ENCODE measurements around the gene PMM2. TPM values are rescaled to one million over a fixed set of nuclear protein-coding genes. Genes with fewer than 3 reads are reported as not detected.

PMM2 gene
- total RNA-seq, 1 experiment from 2014 or later, result 36.3 TPM

DNA sequence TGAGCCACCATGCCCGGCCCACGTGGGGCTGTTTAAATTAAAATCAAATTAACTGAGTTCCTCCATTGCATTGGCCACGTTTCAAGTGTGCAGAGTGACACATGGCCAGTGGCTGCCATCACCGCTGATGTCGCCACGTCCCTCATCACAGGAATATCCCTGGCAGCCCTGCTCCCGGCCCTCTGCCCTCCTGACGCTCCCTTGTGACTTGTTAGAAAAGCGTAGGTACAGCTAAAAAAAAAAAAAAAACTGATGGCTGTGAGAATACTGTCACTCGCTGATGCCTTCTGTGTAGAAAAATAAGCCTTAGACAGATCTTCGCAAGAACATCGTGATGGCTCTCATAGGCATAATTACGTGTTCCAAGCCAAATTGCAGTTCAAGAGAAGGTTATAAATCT is 49.5 kb downstream of the PMM2 start:
- in situ Hi-C loops (cut with HindIII; ENCODE audit: low sequenced_read_pairs), result no loop called here
- DNase-seq (ENCODE audit: low spot score), result no peak

DNA sequence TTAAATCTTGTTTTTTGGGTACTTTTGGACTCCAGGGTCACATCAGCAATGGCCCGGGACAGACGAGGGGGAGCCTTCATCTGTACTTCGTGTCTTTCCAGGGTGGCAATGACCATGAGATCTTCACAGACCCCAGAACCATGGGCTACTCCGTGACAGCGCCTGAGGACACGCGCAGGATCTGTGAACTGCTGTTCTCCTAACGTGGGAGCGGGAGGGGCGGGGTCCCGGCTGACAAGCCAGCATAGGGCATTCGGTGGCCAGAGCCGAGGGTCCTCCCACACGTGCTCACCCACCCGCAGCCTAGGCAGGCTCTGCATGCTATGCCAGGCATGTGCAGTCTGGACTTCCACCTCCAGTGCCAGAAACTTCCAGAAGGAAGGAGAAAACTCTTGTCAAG is 50.0 kb downstream of the PMM2 start:
- in situ Hi-C loops (cut with HindIII; ENCODE audit: low sequenced_read_pairs), result no loop called here
- DNase-seq (ENCODE audit: low spot score), result no peak

DNA sequence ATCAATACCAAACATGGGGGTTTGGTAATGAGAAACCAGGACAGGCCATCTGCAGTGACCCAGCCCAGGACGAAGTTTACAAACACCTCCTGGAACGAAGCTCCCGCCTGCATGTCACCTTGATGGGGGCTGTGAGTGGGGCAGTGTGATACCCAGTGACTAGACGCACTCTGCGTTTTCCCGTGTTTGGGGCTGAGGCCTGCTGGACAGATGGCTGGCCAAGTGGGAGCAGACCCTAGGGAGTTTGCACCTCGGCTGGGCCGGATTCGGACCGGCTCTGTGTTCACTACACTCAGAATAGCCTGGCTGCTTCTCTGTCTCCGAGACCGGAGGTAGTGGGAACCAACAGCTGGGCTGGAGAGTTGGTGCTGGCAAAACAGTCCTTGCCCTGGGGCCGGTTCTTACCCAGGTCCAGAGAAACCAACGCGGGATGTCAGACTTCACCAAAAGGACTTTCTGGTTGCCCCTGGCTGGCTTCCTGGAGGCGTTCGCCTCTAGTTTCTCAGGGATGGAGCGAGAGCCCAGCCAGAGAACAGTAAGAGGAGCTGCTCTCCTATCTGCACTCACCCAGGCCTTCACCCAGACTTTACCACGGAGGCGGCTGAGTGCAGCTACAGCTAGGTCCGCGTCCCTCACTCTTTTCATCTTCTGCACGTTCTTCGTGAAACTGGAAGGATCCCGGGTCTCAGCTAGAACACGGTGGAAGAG is 50.7 kb downstream of the PMM2 start:
- in situ Hi-C loops (cut with HindIII; ENCODE audit: low sequenced_read_pairs), result no loop called here
- no peak for DNase-seq (ENCODE audit: low spot score)

DNA sequence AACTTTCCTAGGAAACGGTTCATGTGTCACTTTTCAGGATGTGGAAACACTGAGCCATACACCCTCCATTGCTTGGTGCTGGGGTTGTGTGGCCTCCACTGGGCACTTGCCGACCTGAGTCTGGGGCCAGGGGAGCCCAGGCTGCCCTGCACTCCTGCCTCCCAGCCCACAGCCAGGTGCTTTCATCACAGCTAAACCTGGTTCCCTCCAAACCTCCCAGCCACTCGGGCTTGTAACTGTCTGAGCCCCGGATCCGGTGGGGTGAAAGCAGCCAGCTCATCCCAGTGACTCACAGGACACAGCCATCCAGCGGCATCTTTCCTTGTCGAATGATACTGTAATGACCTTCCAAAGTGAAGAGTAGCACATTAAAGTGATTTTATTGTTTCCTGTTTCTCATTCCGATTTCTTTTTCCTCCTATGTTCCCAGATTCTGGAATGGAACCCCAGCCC is 51.3 kb downstream of the PMM2 start:
- in situ Hi-C loops (cut with HindIII; ENCODE audit: low sequenced_read_pairs), result no loop called here
- DNase-seq (ENCODE audit: low spot score), result no peak

DNA sequence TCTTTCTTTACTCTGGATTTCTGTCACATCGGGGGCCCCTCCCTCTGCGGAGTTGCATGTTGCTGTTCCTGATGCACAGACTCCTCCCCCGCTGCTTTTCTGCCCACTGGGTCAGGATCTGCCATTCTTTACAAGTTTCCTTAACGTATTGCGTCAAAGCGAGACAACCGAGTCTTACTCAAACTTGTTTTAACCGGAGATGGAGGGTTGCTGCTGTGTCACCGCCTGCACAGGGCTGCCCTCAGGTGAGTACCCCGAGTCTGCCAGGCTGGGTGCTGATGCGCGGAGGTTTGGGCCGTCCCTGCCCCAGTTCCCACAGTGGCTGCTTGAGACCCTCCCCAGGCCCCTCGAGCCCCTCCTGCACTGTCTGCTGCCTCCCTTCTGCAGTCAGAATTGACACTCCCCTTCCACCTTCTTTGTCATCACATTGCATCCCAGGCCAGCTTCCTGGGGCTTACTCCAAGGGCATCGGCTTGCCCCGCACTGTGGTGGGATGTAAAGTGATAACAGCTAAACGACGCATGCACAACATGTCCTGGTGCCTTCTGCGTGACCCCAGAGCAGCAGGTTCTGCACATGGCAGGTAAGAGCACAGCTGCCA is 51.9 kb downstream of the PMM2 start:
- in situ Hi-C loops (cut with HindIII; ENCODE audit: low sequenced_read_pairs), result no loop called here
- DNase-seq (ENCODE audit: low spot score), result no peak

DNA sequence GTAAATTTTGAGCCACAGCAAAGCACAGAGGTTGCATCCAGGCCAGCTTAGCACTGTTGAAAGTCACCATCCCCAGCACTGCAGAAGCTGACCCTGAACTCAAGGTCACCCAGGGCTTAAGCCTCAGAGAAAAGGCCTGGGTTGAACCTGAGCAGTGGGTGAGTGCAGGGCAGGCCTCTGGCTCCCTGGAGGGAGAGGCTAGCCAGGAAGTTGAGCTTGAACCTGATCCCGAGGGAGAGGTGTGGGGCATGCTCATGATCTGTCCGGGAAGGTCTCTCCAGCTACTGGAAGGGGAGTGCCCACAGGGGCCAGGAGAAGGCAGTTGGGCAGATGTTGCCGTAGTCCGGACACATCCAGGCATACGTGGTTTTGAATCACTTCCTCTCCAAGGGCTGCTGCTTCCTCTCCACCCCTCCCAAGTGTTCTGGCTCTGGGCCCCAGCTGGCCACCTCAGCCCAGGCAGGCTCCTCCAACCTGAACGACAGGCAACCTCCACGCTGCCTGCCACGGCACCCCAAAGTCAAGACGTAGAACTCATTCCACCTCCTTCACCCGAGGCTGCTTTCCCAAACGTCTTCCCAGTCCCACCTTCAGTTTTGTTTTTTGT is 52.7 kb downstream of the PMM2 start:
- no peak for DNase-seq (ENCODE audit: low spot score)
- in situ Hi-C loops (cut with HindIII; ENCODE audit: low sequenced_read_pairs), result no loop called here

DNA sequence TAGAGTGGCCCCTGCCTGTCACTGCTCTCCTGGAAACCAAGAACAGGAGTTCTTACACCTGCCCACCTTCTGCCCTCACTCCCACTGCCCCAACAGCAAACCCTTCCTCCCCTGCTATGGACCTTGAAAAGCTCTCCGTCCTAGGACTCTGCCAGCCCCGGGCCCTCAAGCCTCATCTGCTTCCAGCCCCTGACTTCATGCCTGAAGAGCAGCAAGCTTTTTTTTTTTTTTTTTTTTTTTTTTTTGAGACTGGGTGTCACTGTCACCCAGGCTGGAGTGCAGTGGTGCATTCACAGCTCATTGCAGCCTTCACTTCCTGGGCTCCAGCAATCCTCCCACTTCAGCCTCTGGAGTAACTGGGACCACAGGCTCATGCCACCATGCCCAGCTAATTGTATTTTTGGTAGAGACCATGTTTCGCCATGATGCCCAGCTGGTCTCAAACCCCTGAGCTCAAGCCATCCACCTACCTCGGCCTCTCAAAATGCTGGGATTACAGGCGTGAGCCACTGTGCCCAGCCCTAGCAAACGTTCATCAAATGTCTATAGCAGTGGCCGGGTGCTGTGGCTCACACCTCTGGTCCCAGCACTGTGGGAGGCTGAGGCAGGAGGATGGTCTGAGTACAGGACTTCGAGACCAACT is 54.2 kb downstream of the PMM2 start:
- in situ Hi-C loops (cut with HindIII; ENCODE audit: low sequenced_read_pairs), result no loop called here

DNA sequence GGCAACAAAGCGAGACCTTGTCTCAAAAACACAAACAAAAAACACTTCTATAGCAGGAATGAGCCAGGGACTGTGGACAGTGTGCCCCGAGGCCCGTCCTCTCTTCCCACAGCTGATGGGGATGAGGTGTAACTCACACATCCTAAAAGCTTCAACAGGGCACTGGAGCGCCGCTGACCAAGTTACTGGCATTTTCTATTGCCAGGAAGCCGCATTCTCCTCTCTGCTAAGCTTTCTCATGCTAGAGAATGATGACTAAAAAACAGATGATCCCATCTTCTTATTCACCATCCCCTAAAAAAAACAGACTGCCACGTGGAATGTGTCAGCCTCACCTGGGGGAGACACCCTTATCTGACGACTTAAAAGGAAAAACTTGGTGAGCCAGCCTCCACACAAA is 54.9 kb downstream of the PMM2 start:
- in situ Hi-C loops (cut with HindIII; ENCODE audit: low sequenced_read_pairs), result no loop called here
- no peak for DNase-seq (ENCODE audit: low spot score)

More for the DNA sequence above, 54.2 kb downstream of the PMM2 start:
- no peak for DNase-seq (ENCODE audit: low spot score)

DNA sequence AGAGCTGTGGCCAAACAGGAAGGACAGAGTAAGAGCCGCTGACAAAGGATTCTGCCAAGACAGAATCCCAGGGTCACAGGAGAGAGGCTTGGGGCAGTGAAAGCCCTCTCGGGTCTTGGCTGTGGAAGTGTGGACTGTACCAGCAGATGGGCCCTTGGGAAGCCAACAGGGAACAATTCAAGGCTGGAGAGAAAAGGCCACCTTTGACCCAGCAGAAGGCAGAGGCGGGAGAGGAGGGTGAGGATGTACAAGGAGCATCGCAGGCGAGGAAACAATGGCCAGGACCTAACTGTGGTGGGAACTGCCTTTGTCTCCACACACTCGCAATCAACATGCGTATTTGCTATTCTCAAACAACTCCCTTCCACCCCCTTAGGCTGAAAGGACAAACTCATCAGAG is 55.5 kb downstream of the PMM2 start:
- DNase-seq (ENCODE audit: low spot score), result no peak
- in situ Hi-C loops (cut with HindIII; ENCODE audit: low sequenced_read_pairs), result no loop called here

DNA sequence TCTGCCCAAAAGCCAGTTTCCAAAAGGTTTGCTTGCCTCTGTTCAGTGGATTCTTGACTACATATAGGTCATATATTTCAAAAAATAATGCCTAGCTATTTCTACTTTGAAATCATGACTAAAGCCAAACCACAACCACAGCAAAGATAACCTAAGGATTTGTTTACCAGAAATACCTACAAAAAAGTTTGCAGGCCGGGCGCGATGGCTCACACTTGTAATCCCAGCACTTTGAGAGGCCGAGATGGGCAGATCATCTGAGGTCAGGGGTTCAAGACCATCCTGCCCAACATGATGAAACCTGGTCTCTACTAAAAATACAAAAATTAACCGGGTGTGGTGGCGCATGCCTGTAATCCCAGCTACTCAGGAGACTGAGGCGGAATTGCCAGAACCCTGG is 56.0 kb downstream of the PMM2 start:
- in situ Hi-C loops (cut with HindIII; ENCODE audit: low sequenced_read_pairs), result no loop called here
- no peak for DNase-seq (ENCODE audit: low spot score)

DNA sequence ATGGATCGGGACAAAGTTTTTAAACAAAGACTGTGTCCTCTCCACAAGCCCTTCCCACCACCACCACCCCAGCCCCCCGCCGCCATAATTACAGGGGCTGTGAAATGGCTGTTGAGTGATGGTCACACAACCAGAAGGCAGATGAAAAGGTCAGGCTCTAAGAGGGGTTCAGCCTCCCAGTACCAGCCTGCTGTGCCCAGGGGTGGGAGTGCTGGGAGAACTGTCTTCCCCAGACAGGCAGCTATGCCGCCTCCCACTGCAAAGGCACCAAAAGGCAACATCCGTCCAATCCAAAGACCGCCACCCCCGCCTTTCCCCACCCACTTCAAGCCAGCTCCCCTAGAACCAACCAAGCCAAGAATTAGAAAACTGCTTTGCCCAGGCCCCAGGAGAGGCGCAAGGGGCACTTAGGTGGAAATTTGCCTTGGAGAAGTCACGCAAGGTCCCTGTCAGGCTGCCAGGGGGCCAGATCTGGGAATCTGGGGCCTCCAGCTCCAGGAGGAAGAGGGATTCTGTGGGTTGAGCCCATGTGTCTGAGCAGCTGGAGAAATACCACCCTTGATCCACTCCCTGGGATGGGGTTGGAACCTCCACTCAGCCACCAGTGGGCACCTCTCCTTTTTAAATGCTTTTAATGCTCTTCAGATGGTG is 56.8 kb downstream of the PMM2 start:
- DNase-seq (ENCODE audit: low spot score), result no peak
- in situ Hi-C loops (cut with HindIII; ENCODE audit: low sequenced_read_pairs), result no loop called here

DNA sequence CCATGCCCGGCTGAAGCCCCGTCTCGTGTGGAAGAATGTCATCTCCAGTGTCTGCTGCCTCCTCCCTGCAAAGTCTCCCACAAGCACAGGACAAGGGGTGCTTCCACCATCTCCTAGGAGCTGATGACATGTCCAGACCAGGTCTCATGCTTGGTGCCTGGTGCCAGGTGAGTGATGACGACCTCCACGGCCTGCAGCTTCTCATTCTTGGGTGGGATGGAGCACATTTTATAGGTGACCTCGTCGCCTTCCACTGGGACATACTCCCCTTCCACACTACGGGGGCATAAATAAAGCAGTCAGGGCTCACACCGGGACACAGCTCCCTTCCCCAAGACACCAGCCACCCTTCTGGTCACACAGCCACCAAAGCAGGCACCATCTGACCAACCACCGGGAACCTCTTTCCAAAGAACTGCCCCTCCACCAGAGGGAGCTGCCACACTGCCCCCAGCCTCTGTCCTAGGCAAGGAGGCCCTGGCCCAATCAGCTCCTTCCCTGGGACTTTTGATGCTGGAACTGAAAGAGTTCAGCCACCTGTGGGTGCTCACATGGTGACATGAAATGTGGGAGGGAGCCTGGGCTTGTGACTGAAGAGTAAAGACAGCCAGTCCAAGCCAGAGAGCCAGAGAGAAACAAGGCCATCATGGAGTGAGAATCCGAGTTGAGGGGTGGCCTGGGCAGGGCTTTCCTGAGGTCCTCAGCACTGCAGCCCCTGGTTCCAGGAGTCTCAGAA is 57.6 kb downstream of the PMM2 start:
- in situ Hi-C loops (cut with HindIII; ENCODE audit: low sequenced_read_pairs), result no loop called here
- DNase-seq (ENCODE audit: low spot score), result no peak

DNA sequence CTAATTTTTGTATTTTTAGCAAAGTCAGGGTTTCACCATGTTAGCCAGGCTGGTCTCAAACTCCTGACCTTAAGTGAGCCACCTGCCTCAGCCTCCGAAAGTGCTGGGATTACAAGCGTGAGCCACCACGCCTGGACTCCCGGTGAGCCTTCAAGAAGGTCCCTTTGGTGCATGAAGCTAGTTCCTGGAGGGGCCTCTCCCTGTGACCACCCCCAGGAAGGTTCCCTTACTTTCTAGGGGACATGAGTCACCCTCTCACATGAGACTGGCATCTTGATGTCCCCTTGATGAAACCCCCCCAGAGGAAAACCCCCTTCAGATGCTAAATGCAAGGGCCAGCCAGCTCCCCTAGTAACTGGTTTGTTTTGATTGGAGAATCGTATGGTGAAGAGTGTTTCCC is 58.3 kb downstream of the PMM2 start:
- no peak for DNase-seq (ENCODE audit: low spot score)
- in situ Hi-C loops (cut with HindIII; ENCODE audit: low sequenced_read_pairs), result no loop called here

DNA sequence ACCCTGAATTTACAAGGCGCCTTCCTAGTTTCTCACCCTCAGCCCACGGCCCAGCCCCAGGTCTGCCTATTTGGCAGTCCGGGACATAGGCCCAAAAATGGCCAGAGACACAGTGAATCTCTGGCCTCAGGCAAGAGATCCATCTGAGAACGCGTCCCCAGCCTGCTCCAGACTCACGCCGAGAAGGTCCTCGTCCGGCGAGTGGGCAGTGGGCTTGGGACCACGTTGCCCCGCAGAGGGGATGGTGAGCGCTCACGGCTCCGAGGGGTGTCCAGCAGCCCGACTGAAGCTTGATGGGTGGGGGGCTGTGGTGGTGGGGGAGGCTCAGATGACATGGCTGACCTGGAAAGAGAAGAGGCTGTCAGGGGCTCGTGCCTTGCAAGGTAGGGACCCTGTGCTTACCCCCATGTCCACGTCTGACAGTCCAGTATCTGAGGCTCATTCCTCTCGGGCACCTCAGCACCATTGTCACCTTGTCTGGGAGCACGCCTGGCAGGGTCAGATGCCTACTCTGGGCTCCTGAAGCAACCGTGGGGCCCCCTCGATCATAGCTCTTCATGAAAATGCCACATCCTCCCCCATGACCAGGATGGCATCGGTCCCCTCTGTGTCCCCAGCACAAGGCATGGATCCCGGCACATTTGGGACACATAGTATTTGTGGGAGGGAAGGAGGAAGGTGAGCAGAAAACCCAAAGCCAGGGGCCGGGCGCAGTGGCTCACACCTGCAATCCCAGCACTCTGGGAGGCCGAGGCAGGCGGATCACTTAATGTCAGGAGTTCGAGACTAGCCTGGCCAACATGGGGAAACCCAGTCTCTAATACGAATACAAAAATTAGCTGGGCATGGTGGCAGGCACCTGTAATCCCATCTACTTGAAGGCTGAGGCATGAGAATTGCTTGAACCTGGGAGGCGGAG is 61.6 kb downstream of the PMM2 start:
- in situ Hi-C loops (cut with HindIII; ENCODE audit: low sequenced_read_pairs), result no loop called here
- no peak for DNase-seq (ENCODE audit: low spot score)

DNA sequence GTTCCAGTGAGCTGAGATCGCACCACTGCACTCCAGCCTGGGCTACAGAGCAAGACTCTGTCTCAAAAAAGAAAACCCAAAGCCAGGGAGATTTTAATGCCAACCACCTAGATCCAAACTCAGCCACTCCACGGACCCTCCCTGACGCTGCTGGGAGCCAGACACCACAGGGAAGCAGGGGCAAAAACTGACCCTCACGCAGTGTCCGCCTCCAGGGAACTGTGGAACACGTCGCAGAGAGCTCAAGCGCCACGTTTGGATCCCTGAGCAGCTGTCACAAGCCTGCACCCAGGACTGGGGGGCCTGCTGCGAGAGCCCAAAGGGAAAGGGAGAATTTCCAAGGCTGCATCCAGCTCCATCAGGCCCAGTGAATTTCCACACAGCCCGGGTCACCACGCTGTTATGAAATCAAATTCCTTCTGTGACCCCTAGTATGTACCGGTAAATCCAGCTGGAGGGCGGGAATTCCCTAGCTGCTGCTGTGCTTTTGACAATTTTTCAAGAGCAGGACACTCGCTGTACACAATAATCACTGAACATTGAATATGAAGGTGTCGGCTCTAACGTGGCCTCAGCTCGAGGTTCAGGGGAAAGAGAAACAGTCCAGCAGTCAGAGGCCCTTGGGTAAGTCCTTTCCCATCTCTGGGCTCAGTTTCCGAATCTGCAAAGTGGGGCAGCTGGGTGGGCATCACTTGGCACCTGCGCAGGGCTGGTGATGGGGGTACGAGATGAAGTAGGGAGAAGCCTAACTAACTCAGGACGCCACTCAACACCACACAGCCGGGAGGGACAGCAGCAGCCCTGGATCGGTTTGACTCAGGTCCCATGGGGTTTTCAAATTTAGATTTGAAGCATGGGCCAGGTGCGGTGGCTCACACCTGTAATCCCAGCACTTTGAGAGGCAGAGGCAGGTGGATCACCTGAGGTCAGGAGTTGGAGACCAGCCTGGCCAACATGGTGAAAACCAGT is 62.6 kb downstream of the PMM2 start:
- in situ Hi-C loops (cut with HindIII; ENCODE audit: low sequenced_read_pairs), result no loop called here
- DNase-seq (ENCODE audit: low spot score), result no peak

DNA sequence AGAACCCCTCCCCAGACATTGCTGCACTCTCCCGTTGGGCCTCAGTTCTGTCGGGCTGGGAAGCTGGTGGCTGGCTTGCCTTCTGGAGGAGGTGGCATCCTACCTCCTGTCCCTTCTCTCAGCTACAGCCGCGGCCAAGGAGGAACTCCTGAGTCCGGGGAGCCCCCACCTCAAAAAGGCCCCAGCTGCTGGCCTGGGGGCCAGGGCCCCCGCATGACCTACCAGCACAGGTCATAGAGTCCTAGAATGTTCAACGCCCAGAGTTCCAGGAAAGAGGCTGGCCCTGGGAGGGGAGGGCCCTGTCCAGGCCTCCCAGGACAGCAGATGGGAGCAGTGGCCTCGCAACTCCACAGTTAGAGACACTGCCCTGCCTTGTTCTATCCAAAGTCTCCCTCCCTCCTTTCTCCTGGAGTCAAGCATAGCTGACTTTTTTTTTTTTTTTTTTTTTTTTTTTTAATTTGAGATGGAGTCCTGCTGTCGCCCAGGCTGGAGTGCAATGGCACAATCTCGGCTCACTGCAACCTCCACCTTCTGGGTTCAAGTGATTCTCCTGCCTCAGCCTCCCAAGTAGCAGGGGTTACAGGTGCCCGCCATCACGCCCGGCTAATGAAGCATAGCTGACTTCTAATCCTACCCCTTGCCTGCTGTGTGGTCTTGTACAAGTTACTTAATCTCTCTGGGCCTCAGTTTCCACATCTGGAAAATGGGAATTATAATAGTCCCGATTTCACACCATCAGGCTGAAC is 64.1 kb downstream of the PMM2 start:
- in situ Hi-C loops (cut with HindIII; ENCODE audit: low sequenced_read_pairs), result no loop called here
- DNase-seq (ENCODE audit: low spot score), result no peak

Data from G401 (cell line).